ENCODE results near the gene SLC16A12.
"Not testable (repeated sequence)": the region's sequence is repeated elsewhere in the genome, so short reads cannot be mapped to it uniquely, and the experiment has no call there.

The SLC16A12 gene

DNA sequence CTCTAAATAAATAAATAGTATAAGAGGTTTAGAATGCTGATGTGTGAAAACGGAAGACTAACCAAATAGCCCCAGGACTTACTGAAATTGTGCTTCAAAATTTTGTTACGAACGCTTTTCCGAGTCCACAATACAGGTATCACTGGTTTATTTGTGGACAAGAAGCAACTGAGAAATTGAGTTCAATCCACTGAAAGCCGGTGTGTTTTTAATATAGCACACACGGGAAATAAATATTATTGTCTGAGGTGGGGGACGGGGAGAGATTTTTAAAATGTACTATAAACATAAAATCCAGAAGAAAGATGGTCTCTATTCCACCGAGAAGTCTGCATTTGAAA is 598 bp downstream of the SLC16A12 start:
- no peaks in the 10 kb centered on the region for H3K9me3 Mint-ChIP-seq
- H3K4me1 Mint-ChIP-seq: peaks cover 6% of the 10 kb centered on the region
- H3K36me3 Mint-ChIP-seq: no peaks in the 10 kb centered on the region
- no peak overlapping the region for H3K27ac Mint-ChIP-seq
- H3K4me3 Mint-ChIP-seq: no peak overlapping the region
- H3K27me3 Mint-ChIP-seq: peaks cover 19% of the 10 kb centered on the region
- ATAC-seq (ENCODE audit: low read depth): no peak
- DNase-seq (ENCODE audit: low spot score in 2 of 2): no peak

DNA sequence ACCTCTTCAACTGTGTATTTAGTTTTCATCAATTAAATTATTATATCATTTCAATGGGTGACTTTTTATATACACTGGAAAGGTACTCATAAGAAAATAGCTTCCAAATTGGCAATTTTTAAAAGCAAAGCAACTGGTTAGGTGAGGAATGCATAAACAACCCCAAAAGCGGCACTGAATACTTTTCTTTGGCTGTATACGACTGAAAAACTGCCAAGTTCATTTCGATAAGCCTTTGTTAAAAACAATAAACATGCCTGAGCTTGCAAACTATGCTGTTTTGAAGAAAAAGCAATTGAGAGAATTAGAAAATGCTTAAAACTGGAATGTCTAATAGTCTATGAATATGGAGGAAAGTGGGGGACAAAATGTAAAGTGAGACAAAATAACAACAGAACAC is 2.9 kb downstream of the SLC16A12 start:
- H3K36me3 Mint-ChIP-seq: no peaks in the 10 kb centered on the region
- DNase-seq (ENCODE audit: low spot score in 2 of 2) (no peak), ATAC-seq (ENCODE audit: low read depth) (no peak)
- H3K27me3 Mint-ChIP-seq: peaks cover 12% of the 10 kb centered on the region
- H3K4me1 Mint-ChIP-seq: peaks cover 6% of the 10 kb centered on the region
- no peak overlapping the region for H3K4me3 Mint-ChIP-seq
- H3K27ac Mint-ChIP-seq: no peak overlapping the region
- H3K9me3 Mint-ChIP-seq: no peaks in the 10 kb centered on the region

DNA sequence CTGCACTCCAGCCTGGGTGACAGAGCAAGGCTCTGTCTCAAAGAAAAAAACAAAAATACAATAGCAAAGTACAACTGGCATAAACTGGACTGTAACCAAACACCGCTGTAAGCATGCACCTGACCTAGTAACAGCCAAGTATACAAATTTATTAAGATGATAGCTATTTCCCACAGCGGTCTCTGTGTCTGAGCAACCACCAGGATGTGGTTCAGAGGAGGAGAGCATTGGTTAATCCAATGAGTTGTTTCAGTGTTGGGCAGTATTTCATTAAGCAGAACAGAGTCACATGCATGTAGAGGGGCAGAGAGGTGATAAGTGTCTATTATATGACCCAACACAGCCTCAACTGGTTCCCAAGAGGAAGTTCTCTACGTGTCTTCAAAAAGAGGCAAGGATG is 4.0 kb downstream of the SLC16A12 start:
- ATAC-seq (ENCODE audit: low read depth) (no peak), DNase-seq (ENCODE audit: low spot score in 2 of 2) (no peak)
- Mint-ChIP-seq H3K4me1 (peaks cover 6% of the 10 kb centered on the region), H3K9me3 (no peaks in the 10 kb centered on the region), H3K4me3 (no peak overlapping the region), H3K27me3 (peaks cover 12% of the 10 kb centered on the region), H3K27ac (no peak overlapping the region), H3K36me3 (no peaks in the 10 kb centered on the region)

DNA sequence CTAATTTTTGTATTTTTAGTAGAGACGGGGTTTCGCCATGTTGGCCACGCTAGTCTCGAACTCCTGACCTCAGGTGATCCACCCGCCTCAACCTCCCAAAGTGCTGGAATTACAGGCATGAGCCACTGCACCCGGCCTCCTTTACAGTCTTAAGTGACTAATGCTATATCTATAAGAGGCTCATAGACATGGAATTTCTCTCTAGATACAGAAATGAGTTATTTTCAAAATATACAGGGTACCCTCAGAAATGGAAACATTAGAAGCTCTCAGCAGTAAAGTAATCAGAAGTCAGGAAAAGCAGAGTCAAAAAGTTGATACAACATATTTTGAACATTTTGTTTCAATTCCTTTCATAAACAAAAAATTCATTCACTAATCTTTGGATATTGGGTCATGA is 5.7 kb downstream of the SLC16A12 start:
- H3K27me3 Mint-ChIP-seq, H3K9me3 Mint-ChIP-seq: not testable (repeated sequence)

DNA sequence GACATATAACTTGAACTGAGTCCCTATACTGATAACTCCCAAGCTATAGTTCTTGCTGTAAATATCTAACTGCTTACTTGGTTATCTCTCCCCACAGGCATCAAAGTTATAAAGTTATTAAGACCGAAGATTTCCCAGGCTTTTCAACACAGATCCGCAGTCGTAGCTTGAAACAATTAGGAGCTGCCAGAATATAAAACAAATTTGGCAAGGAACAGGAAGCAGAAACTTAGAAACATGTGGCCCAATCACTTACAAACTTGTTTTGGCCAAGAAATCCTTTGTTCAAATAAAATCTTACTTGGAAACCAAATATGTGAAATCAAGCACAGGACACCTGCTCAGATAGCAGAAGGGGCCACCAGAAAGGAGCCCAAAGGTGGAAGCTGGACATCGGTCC is 9.0 kb downstream of the SLC16A12 start:
- no peak overlapping the region for H3K27ac Mint-ChIP-seq
- DNase-seq (ENCODE audit: low spot score in 2 of 2) (no peak), ATAC-seq (ENCODE audit: low read depth) (no peak)
- no peaks in the 10 kb centered on the region for H3K36me3 Mint-ChIP-seq
- H3K4me1 Mint-ChIP-seq: no peaks in the 10 kb centered on the region
- H3K4me3 Mint-ChIP-seq: no peak overlapping the region
- H3K27me3 Mint-ChIP-seq: peaks cover 6% of the 10 kb centered on the region
- no peaks in the 10 kb centered on the region for H3K9me3 Mint-ChIP-seq

More for the DNA sequence above, 5.7 kb downstream of the SLC16A12 start:
- not testable (repeated sequence) for H3K4me1 Mint-ChIP-seq; DNase-seq (ENCODE audit: low spot score in 2 of 2); H3K27ac Mint-ChIP-seq; ATAC-seq (ENCODE audit: low read depth); H3K36me3 Mint-ChIP-seq; H3K4me3 Mint-ChIP-seq

DNA sequence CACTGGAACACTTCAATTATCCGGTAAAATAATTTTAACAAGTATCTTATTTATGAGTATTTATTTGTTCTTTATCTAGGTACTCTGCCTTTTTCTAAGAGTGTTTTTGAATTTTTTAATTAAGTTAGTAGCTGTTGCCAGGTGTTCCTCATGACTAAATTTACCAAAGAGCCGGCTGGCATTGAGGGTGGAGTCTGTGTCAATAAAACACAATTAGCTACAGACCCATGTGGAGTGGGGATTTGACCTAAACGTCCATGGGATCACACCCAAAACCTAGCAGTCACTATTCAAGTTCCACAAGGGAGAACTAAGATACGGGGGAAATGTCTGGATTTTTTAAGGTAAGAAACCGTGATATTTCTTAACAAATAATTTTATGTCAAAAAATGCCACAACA is 9.8 kb downstream of the SLC16A12 start:
- Mint-ChIP-seq H3K4me1 (no peaks in the 10 kb centered on the region), H3K27me3 (peaks cover 4% of the 10 kb centered on the region), H3K9me3 (no peaks in the 10 kb centered on the region), H3K36me3 (no peaks in the 10 kb centered on the region), H3K27ac (no peak overlapping the region), H3K4me3 (no peak overlapping the region)
- DNase-seq (ENCODE audit: low spot score in 2 of 2) (no peak), ATAC-seq (ENCODE audit: low read depth) (no peak)

DNA sequence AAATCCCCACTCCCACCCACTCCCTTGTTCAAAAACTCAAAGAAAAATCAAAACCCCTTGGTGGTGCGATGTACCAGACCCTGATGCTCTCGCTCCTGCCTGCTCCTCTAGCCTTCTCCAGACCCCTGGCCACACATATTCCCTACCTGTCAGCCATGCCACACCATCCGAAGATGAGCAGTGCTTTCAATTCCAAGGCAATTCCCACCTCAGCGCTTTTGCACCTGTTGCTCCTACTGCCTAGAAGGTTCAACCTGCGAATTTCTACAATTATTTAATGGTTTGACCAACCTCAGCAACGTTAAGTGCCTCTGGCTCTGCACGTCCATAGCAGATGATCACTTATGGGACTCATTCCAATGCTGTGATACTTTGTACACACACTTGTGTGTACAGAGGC is 11.1 kb downstream of the SLC16A12 start:
- Mint-ChIP-seq H3K27ac (no peak overlapping the region), H3K27me3 (peaks cover 4% of the 10 kb centered on the region), H3K9me3 (no peaks in the 10 kb centered on the region), H3K4me1 (no peaks in the 10 kb centered on the region), H3K4me3 (no peak overlapping the region), H3K36me3 (no peaks in the 10 kb centered on the region)
- DNase-seq (ENCODE audit: low spot score in 2 of 2) (no peak), ATAC-seq (ENCODE audit: low read depth) (no peak)

DNA sequence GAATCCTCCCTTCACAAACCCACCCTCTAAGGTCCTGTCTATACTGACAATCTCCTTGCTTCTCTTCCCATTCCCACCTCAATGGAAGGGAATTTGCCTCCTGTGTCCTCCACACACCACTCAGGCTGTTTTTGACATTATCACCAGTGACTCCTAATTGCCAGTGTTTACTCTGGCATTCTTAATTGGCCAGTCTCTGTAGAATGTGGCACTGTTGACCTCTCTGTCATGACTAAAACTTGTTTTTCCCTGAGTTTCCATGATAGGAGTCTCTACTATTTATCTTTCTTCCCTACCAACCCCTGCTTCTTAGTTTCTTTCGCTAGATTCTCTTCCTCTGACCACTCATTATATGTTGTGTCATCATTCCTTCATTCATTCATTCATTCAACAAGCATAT is 12.1 kb downstream of the SLC16A12 start:
- no peak overlapping the region for H3K4me3 Mint-ChIP-seq
- ATAC-seq (ENCODE audit: low read depth): no peak
- H3K9me3 Mint-ChIP-seq: no peaks in the 10 kb centered on the region
- no peaks in the 10 kb centered on the region for H3K36me3 Mint-ChIP-seq
- H3K27me3 Mint-ChIP-seq: peaks cover 4% of the 10 kb centered on the region
- DNase-seq (ENCODE audit: low spot score in 2 of 2): no peak
- H3K4me1 Mint-ChIP-seq: no peaks in the 10 kb centered on the region
- no peak overlapping the region for H3K27ac Mint-ChIP-seq

DNA sequence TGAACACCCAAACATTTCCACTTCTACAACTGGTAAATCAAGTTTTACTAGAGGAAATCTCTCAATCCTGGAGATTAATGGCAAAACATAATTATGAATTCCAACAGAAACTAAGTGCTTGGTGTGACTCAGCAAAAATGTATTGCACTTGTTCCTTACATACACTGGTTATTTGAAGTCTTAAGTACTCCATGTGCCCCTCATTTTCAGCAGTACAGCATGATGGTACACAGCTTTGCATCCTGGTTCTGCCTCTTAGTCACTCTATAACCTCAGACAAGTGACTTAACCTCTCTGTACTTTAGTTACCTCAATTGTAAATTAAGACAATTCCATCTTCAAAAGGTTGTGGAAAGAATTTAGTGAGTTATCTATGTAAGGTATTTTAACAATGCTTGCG is 12.9 kb downstream of the SLC16A12 start:
- Mint-ChIP-seq H3K27me3 (peaks cover 4% of the 10 kb centered on the region), H3K4me3 (no peak overlapping the region)
- DNase-seq (ENCODE audit: low spot score in 2 of 2): no peak

DNA sequence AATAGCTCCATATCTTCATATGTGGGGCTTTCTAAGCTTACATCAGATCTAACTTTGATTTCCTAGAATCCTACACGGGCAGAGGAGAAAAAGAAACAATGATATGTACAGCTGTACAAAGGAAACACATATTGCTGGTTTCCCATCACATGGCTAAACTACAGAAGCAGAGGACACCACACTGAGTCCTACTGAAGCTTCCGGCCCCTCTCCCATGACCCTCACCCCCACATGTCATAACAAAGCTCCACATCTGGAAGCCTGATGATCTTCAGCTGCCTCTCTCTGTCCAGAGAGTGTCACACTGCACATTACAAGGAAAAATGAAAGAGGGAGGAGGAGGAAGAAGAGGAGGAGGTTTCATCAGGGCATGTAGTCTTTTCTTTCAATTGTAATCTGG is 14.0 kb downstream of the SLC16A12 start:
- Mint-ChIP-seq H3K4me1 (no peaks in the 10 kb centered on the region), H3K36me3 (no peaks in the 10 kb centered on the region), H3K27ac (no peak overlapping the region), H3K9me3 (no peaks in the 10 kb centered on the region), H3K4me3 (no peak overlapping the region), H3K27me3 (peaks cover 4% of the 10 kb centered on the region)
- DNase-seq (ENCODE audit: low spot score in 2 of 2) (no peak), ATAC-seq (ENCODE audit: low read depth) (no peak)

More for the DNA sequence above, 12.9 kb downstream of the SLC16A12 start:
- Mint-ChIP-seq H3K9me3 (no peaks in the 10 kb centered on the region), H3K36me3 (no peaks in the 10 kb centered on the region), H3K27ac (no peak overlapping the region), H3K4me1 (no peaks in the 10 kb centered on the region)
- ATAC-seq (ENCODE audit: low read depth): no peak

DNA sequence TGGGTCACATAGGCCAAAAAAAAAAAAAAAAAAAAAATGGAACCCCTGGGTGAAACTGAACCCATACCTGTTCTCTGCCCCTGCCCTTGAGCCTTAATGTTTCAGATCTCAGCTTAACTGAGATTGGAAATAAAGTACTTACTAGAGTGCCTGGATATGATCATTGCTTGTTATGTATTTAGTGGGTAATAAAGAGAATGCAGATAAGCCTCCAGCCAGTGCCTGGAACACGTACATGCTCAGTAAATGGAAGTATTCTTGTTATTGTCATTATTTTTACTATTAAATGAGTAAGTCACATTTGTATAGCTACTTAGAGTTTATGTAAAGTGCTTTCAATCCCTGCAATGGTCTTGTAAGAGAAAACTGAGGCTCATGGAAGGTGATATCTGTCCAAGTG is 14.7 kb downstream of the SLC16A12 start:
- Mint-ChIP-seq H3K36me3 (no peaks in the 10 kb centered on the region), H3K9me3 (no peaks in the 10 kb centered on the region), H3K27ac (no peak overlapping the region), H3K4me3 (no peak overlapping the region), H3K4me1 (no peaks in the 10 kb centered on the region), H3K27me3 (peaks cover 4% of the 10 kb centered on the region)
- no peak for ATAC-seq (ENCODE audit: low read depth)
- no peak for DNase-seq (ENCODE audit: low spot score in 2 of 2)

DNA sequence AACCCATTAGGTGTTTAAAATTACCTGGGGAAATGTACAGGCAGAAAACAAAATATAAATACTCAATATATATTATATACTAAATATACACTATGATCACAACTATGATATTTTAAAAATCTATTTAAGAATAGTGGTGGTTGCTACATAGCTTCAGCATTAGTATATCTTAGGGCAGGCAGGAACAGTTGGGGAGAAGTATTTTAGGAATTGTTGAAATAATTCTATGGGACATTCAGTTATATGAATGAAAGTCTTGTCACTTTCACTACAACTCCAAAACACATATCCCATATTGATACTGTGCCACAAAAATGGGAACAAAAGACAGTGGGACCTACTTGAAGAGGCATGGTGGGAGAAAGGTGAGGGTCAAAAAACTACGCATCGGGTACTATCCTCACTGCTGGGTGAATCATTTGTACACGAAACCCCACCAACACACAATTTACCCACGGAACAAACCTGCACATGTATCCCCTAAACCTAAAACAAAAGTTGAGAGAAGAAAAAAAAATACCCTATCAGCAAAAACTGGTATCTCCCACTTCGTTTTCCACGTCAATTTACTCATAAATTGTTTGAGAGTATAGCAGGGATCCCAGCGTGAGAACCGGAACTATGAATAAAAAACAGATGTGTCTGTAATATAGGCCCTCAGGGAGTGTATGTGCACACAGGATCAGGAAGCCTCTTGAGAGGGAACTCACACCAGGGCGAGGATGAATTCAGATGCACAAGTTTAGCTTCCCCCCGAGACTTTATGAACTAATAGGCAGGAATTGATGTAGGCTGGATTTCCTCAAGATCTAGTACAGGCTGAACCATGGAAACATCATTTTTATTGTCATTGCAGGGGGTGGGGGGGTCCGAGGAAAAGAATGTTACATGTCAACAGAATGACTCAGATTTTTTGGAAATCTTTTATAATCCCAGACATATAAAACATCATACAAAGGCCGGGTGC is 16.2 kb downstream of the SLC16A12 start:
- H3K4me3 Mint-ChIP-seq: no peak overlapping the region
- H3K9me3 Mint-ChIP-seq: no peaks in the 10 kb centered on the region
- DNase-seq (ENCODE audit: low spot score in 2 of 2) (no peak), ATAC-seq (ENCODE audit: low read depth) (no peak)
- H3K36me3 Mint-ChIP-seq: no peaks in the 10 kb centered on the region
- peaks cover under 1% of the 10 kb centered on the region for H3K27me3 Mint-ChIP-seq
- no peaks in the 10 kb centered on the region for H3K4me1 Mint-ChIP-seq
- H3K27ac Mint-ChIP-seq: no peak overlapping the region

DNA sequence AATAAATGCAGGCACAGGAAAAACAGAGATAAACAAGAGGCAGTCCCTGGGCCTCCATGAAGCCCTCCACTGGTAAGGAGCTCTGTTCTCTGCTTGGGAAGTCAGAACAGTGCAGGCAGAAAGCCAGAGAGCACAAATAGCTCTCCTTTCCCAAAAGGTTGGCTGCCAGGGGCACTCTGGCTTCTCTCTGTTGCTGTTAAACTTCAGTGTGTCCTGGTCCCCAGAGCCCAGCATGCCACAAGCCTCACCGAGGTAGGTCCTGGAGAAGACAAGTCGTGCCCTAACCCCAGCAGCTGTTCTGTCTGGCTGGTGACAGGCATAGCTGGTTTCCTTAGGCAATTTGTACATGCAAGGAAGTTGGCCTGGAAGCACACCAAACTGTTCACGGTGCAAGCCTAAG is 17.3 kb downstream of the SLC16A12 start:
- DNase-seq (ENCODE audit: low spot score in 2 of 2) (no peak), ATAC-seq (ENCODE audit: low read depth) (no peak)
- H3K36me3 Mint-ChIP-seq: no peaks in the 10 kb centered on the region
- H3K27me3 Mint-ChIP-seq: no peaks in the 10 kb centered on the region
- H3K9me3 Mint-ChIP-seq: no peaks in the 10 kb centered on the region
- no peak overlapping the region for H3K4me3 Mint-ChIP-seq
- no peak overlapping the region for H3K27ac Mint-ChIP-seq
- no peaks in the 10 kb centered on the region for H3K4me1 Mint-ChIP-seq

DNA sequence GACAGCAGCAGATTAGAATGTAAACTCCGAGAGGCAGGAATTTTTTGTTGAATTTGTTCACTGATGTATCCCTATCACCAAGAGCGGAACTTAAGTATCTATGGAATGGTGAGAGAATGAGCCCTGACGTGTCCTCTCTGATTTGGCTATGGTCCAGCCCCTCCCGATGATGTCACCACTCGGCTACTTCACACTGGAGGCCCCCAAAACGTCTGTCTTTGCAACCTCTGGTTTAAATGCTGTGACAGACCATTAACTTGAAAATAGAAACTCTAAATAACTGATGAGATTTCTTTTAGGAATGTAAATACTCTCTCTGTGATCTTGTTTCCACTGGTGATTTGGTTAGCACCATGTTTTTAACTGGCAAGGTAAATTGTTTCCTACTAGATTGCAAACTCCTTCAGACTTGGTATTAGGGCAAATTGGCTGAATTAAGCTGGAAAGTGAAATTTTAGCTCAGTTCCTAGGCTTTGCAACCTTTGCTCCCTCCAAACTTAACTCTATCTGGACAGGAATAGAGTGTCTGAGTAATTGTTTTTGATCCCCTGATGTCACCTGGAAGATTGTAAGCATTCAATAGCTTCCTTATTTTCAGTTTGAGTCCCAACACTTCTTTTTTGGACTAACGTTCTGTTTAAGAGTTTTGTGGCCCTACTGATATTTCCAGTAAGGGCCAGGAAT is 19.1 kb downstream of the SLC16A12 start:
- no peaks in the 10 kb centered on the region for H3K9me3 Mint-ChIP-seq

More for the DNA sequence above, 19.1 kb downstream of the SLC16A12 start:
- H3K27ac Mint-ChIP-seq: no peak overlapping the region
- no peaks in the 10 kb centered on the region for H3K4me1 Mint-ChIP-seq
- DNase-seq (ENCODE audit: low spot score in 2 of 2) (no peak), ATAC-seq (ENCODE audit: low read depth) (no peak)
- H3K4me3 Mint-ChIP-seq: no peak overlapping the region
- H3K27me3 Mint-ChIP-seq: no peaks in the 10 kb centered on the region
- no peaks in the 10 kb centered on the region for H3K36me3 Mint-ChIP-seq
